ENCODE data around the gene RPS19BP1.

DNA sequence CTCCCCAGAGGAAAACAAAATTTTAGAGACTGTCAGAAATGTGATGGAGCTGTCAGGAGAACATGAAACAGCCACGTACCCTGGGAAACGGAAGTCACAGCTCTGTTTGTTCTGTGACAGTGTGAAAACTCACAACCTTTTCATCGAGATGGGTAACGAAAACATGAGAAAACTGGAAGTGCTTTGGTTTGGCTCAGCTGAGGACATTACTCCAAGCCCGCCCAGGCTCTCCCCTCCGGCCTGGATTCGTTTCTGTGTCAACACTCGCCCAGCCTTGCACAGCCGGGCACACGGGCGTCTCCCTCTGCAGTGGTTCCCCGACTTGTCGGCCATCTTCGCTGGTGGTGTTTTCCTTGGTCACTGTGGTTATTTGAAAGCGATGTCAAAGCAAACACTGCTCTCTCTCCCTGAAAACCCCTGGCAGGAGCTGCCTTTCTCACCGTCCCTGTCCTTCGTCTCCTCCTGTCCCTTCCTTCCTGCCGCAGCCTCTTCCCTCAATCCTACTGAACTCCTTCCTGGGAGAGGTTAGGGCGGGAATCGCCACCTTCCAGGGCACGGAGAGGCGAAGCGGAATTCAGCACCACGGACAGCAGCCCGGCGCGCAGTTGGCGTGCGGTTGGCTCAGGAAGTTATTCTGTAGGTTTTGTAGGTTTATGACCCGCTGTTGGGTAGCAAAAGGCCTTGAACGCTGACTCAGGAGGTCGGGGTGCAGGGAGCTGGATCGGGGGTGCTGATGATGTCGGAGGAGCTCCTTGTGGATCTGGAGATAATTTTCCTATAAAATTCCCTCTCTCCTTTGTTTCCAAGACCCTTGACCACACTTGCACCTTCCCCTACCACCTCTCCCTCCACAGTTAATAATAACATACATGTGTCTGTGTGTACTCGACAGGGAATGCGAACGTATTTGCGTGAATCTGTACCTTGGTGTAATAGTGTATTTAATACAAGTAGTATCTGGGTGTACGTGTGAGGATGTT lies 13.1 kb upstream of the RPS19BP1 start:
- TF ChIP-seq, protein P1, sequence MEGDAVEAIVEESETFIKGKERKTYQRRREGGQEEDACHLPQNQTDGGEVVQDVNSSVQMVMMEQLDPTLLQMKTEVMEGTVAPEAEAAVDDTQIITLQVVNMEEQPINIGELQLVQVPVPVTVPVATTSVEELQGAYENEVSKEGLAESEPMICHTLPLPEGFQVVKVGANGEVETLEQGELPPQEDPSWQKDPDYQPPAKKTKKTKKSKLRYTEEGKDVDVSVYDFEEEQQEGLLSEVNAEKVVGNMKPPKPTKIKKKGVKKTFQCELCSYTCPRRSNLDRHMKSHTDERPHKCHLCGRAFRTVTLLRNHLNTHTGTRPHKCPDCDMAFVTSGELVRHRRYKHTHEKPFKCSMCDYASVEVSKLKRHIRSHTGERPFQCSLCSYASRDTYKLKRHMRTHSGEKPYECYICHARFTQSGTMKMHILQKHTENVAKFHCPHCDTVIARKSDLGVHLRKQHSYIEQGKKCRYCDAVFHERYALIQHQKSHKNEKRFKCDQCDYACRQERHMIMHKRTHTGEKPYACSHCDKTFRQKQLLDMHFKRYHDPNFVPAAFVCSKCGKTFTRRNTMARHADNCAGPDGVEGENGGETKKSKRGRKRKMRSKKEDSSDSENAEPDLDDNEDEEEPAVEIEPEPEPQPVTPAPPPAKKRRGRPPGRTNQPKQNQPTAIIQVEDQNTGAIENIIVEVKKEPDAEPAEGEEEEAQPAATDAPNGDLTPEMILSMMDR (IDR thresholded peaks at IDR 0.05 in 2 of 3, conservative IDR thresholded peaks at IDR 0.05 in 1 of 3; ENCODE audit: borderline replicate concordance in 1 of 3, insufficient read depth in 1 of 3, low read depth in 2 of 3, low read length in 2 of 3) = no peak
- TF ChIP-seq SRF (IDR thresholded peaks at IDR 0.05; ENCODE audit: low read depth) (no peak), SIN3A (IDR thresholded peaks at IDR 0.05; ENCODE audit: low read depth) (no peak), YY1 (IDR thresholded peaks at IDR 0.05; ENCODE audit: extremely low read depth, insufficient replicate concordance, low read depth, low read length) (no peak), POLR2A (IDR thresholded peaks at IDR 0.05; ENCODE audit: borderline replicate concordance, extremely low read depth, insufficient read depth, insufficient read length) (no peak)
- TF ChIP-seq, protein P2, sequence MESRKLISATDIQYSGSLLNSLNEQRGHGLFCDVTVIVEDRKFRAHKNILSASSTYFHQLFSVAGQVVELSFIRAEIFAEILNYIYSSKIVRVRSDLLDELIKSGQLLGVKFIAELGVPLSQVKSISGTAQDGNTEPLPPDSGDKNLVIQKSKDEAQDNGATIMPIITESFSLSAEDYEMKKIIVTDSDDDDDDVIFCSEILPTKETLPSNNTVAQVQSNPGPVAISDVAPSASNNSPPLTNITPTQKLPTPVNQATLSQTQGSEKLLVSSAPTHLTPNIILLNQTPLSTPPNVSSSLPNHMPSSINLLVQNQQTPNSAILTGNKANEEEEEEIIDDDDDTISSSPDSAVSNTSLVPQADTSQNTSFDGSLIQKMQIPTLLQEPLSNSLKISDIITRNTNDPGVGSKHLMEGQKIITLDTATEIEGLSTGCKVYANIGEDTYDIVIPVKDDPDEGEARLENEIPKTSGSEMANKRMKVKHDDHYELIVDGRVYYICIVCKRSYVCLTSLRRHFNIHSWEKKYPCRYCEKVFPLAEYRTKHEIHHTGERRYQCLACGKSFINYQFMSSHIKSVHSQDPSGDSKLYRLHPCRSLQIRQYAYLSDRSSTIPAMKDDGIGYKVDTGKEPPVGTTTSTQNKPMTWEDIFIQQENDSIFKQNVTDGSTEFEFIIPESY (IDR thresholded peaks at IDR 0.05; ENCODE audit: extremely low read depth, insufficient replicate concordance, low read length) = no peak
